Measurements from ENCODE around the gene ALG11. TPM values are rescaled to one million over a fixed set of nuclear protein-coding genes. Genes with fewer than 3 reads are reported as not detected.

Gene ALG11
- total RNA-seq, 6 experiments from 2014 or later = 8.8 to 23.0 (median 15.4) TPM

DNA sequence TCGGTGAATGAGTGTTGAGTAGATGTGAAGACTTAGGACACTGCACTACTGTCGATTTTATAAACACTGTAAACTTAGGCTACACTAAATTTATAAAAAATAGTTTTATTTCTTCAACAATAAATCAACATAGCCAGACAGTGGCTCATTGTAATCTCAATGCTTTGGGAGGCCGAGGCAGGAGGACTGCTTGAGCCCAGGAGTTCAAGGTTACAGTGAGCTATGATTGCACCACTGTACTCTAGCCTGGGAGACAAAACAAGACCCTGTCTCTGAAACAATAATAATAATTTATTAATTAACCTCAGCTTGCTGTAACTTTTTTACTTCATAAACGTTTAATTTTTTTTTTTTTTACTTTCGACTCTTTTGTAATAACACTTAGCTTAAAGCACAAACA lies 35.3 kb upstream of the ALG11 start:
- no peak overlapping the region for H3K27ac ChIP-seq
- no peaks in the 10 kb centered on the region for H3K9me3 ChIP-seq
- 86% methylated on average over 5 of the region's 5 CpGs for WGBS (ENCODE audit: insufficient coverage, low coverage, low lambda C conversion rate, missing lambda C conversion rate)
- peaks cover 0 to 20% (median 5%) of the 10 kb centered on the region in 4 donors for H3K4me1 ChIP-seq
- no peak for DNase-seq
- no peak overlapping the region for H3K4me3 ChIP-seq
- H3K27me3 ChIP-seq = no peaks in the 10 kb centered on the region
- TF ChIP-seq POLR2A (IDR thresholded peaks at IDR 0.05) = no peak
- TF ChIP-seq CTCF (IDR thresholded peaks at IDR 0.05) = no peak
- intact Hi-C loops (cut with DNase I) = no loop called here
- H3K36me3 ChIP-seq = no peaks in the 10 kb centered on the region
- ATAC-seq = no peak

DNA sequence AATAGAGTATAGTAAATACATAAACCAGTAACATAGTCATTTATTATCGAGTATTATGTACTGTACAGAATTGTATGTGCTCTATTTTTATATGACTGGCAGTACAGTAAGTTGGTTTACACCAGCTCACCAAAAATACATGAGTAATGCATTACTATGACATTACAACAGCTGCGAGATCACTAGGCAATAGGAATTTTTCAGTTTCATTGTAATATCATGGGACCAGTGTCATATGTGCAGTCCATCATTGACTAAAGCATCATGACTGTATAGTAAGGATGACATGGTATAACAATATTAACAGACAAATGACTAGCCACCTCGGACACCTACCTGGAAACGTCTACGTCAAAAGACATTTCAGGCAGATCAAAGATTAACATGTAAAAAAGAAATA lies 34.6 kb upstream of the ALG11 start:
- Histone ChIP-seq H3K36me3 (no peaks in the 10 kb centered on the region), H3K9me3 (no peaks in the 10 kb centered on the region), H3K4me1 (peaks cover 0 to 18% (median 5%) of the 10 kb centered on the region in 4 donors), H3K4me3 (no peak overlapping the region), H3K27ac (no peak overlapping the region), H3K27me3 (no peaks in the 10 kb centered on the region)
- WGBS (ENCODE audit: insufficient coverage, low coverage, low lambda C conversion rate, missing lambda C conversion rate) = 92% methylated on average over 5 of the region's 5 CpGs
- DNase-seq = no peak
- intact Hi-C loops (cut with DNase I) = no loop called here
- TF ChIP-seq CTCF (IDR thresholded peaks at IDR 0.05) (no peak), POLR2A (IDR thresholded peaks at IDR 0.05) (no peak)
- ATAC-seq = no peak

DNA sequence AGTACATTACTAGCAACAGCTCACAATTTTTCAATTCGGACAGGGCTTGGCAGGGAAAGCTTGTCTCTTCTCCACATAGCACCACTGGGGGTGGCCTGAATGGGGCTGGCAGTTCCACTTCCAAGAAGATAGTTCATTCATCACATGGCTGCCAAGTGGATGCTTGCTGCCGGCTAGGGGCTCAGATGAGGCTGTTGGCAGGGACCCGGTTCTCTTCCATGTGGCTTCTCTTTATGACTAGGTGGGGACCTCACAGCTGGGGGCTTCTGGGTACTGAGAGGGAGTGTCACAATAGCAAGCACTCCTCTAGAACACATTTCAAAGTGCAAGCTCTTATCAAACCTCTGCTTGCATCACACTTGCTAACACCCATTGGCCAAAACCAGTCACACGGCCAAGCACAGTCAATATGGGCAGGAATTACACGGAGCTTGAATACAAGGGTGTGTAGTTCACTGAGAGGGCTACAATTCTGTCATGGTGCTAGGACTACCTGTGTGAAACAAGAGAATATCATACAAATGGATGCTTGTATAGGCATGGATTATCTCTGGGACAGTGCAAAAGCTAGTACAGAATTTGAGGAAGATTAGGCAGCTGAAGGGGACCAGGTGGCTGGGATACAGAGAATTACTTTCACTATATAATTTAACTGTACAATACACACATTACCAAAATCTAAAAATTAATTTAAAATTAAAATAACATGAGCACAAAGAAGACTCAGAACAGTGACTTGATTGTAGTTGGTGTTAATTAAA lies 33.2 kb upstream of the ALG11 start:
- Histone ChIP-seq H3K36me3 (no peaks in the 10 kb centered on the region), H3K4me1 (peaks cover 0 to 18% (median 5%) of the 10 kb centered on the region in 4 donors), H3K4me3 (no peak overlapping the region), H3K27me3 (no peaks in the 10 kb centered on the region), H3K27ac (peak overlapping the region; percentile 16 to 60 (median 59)), H3K9me3 (no peaks in the 10 kb centered on the region)
- DNase-seq (peak; percentile 39 to 82 (median 70)), ATAC-seq (peak; percentile 96 to 98 (median 97))
- WGBS (ENCODE audit: insufficient coverage, low coverage, low lambda C conversion rate, missing lambda C conversion rate) = 31% methylated on average over 4 of the region's 5 CpGs
- TF ChIP-seq CTCF (IDR thresholded peaks at IDR 0.05) = no peak
- no peak for TF ChIP-seq POLR2A (IDR thresholded peaks at IDR 0.05)
- intact Hi-C loops (cut with DNase I) = no loop called here

DNA sequence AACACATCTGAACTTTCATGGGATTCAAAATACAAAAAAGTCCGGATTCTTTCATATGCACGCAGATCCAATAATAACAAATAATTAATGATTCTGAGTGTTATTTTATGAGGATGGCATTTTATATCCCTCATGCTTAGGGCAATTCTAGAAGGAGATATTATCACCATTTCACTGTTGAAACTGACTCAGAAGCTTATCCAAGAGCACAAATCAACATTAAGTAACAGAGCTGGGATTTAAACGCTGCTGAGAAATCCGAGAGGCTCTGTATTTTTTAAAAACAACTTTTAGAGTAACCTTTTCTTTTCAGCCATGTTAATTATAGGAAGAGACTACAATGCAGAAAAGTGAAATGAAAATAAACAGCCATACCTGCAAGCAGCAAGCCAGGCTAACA lies 31.3 kb upstream of the ALG11 start:
- Histone ChIP-seq H3K4me3 (no peak overlapping the region), H3K9me3 (no peaks in the 10 kb centered on the region), H3K4me1 (peaks cover 0 to 18% (median 5%) of the 10 kb centered on the region in 4 donors), H3K27me3 (no peaks in the 10 kb centered on the region), H3K27ac (no peak overlapping the region), H3K36me3 (no peaks in the 10 kb centered on the region)
- DNase-seq (no peak), ATAC-seq (no peak)
- TF ChIP-seq CTCF (IDR thresholded peaks at IDR 0.05) = no peak
- TF ChIP-seq POLR2A (IDR thresholded peaks at IDR 0.05) = no peak
- intact Hi-C loops (cut with DNase I) = no loop called here
- WGBS (ENCODE audit: insufficient coverage, low coverage, low lambda C conversion rate, missing lambda C conversion rate) = 63% methylated on average over 4 of the region's 4 CpGs

All from right lobe of liver (tissue), 6 donors.